Stimulated activated CD8-positive, alpha-beta memory T cell treated with anti-CD3 and anti-CD28 coated beads, Interleukin-15, amount 100 ng/mL, for 1 hour (primary cell): ENCODE data around the gene DVL1.

Experiments used
- DNase-seq: peaks from one replicate; pipeline ENCODE4 v3.0.0-alpha.2; 2020; ENCODE audit warnings: low read depth

The DVL1 gene

GRCh38 chr1:1355416-1355815 lies 6.2 kb upstream of the DVL1 start:
- DNase-seq: no peak

- DNase-seq: no peak
Observed at GRCh38 chr1:1354271-1355247, 5.3 kb upstream of the DVL1 start.

- DNase-seq: no peak
Observed at GRCh38 chr1:1353389-1354151, 4.4 kb upstream of the DVL1 start.

- no peak for DNase-seq
Observed at GRCh38 chr1:1352786-1353388, 3.7 kb upstream of the DVL1 start.

GRCh38 chr1:1351511-1352427 lies 2.6 kb upstream of the DVL1 start:
- DNase-seq: no peak

- no peak for DNase-seq
Observed at GRCh38 chr1:1348420-1349255, 580 bp downstream of the DVL1 start.

GRCh38 chr1:1347663-1348419 lies 1.4 kb downstream of the DVL1 start:
- DNase-seq: no peak

GRCh38 chr1:1347026-1347595 lies 2.1 kb downstream of the DVL1 start:
- no peak for DNase-seq

- no peak for DNase-seq
Observed at GRCh38 chr1:1346501-1346890, 2.7 kb downstream of the DVL1 start.

- DNase-seq: no peak
Observed at GRCh38 chr1:1345860-1346500, 3.2 kb downstream of the DVL1 start.

GRCh38 chr1:1345384-1345783 lies 3.8 kb downstream of the DVL1 start:
- no peak for DNase-seq

- DNase-seq: no peak
Observed at GRCh38 chr1:1344655-1345361, 4.4 kb downstream of the DVL1 start.

- no peak for DNase-seq
Observed at GRCh38 chr1:1343811-1344421, 5.3 kb downstream of the DVL1 start.

- DNase-seq: no peak
Observed at GRCh38 chr1:1342584-1343115, 6.6 kb downstream of the DVL1 start.

GRCh38 chr1:1342061-1342562 lies 7.1 kb downstream of the DVL1 start:
- no peak for DNase-seq

- no peak for DNase-seq
Observed at GRCh38 chr1:1341549-1342021, 7.6 kb downstream of the DVL1 start.

- DNase-seq: no peak
Observed at GRCh38 chr1:1340791-1341548, 8.2 kb downstream of the DVL1 start.
